Stimulated activated CD8-positive, alpha-beta memory T cell treated with anti-CD3 and anti-CD28 coated beads, Interleukin-12 subunit alpha, Interleukin-12 subunit beta, amount 100 ng/mL, for 24 hours (primary cell): ENCODE measurements around the gene DHRS1.
"Not testable (repeated sequence)": the region's sequence is repeated elsewhere in the genome, so short reads cannot be mapped to it uniquely, and the experiment has no call there.

Experiments
- DNase-seq: peaks from one replicate; pipeline ENCODE4 v3.0.0-alpha.2; 2020; ENCODE audit errors: extremely low read depth

The DHRS1 gene

DNA sequence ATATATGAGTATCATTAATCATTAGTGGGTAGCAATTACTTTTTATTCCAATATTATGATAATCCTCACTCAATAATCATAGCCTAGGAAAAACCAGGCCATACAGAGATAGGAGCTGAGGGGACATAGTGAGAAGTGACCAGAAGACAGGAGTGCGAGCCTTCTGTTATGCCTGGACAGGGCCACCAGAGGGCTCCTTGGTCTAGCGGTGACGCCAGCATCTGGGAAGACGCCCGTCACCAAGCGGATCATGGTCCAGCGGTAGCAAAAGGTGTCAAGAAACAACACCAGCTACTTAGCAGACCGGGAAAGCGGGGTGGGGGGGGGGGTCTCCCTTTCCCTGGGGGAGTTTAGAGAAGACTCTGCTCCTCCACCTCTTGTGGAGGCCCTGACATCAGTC, 28.3 kb upstream of the DHRS1 start:
- not testable (repeated sequence) for DNase-seq

DNA sequence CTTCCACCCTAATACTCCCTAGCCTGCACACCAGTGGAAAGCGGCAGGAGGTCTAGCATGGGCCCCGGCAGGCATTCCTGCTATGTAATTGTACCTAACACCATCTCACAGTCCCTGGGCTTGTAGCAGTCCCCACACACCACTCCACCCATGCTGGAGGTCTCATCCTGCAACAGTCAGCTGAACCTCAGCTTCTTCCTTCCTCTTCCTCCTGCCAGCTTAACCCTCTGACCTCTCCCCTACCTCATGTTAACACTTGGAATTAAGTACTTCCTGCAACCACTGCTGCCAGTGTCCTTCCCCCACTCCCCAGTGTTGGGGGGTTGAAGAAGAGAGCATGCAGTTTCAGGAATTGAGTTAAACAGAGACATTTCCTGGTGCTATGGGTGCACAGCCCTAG, 27.7 kb upstream of the DHRS1 start:
- DNase-seq, result no peak

- DNase-seq, result no peak
Measured at GRCh38 chr14:24325963-24326362, 26.4 kb upstream of the DHRS1 start.

GRCh38 chr14:24325041-24325530, 25.5 kb upstream of the DHRS1 start:
- no peak for DNase-seq

- no peak for DNase-seq
Measured at GRCh38 chr14:24324024-24324423, 24.4 kb upstream of the DHRS1 start.

DNA sequence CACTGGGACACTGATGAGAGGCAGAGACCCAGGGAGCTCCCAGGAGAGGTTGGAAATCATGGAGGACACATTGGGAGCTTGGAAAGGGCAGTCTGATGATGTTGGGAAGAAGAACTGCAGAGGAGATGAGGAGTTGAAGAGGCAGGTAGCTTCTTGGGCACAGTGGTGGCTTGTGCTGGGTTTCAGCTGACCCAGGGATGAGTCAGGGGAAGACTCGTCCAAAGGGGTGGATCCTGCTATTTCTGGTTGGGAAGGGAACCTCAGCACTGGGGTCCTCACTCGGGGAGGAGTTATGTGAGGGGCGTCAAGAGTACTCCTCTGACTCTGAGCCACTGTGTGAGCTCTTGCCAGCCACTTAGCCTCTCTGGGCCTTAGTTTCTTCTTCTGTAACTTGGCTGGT, 23.8 kb upstream of the DHRS1 start:
- no peak for DNase-seq

GRCh38 chr14:24322672-24323071, 23.1 kb upstream of the DHRS1 start:
- no peak for DNase-seq

GRCh38 chr14:24321212-24321975, 21.8 kb upstream of the DHRS1 start:
- DNase-seq, result no peak

- no peak for DNase-seq
Measured at GRCh38 chr14:24317141-24317928, 17.8 kb upstream of the DHRS1 start.

DNA sequence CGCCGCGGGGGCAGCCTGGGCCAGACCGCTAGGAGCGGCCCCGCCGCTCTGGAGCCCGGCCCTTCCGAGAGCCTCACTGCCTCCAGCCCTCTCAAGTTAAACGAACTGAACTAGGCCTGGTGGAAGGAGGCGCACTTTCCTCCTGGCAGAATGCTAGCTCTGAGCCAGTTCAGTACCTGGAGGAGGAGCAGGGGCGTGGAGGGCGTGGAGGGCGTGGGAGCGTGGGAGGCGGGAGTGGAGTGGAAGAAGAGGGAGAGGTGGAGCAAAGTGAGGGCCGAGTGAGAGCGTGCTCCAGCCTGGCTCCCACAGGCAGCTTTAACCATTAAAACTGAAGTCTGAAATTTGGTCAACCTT, 17.0 kb upstream of the DHRS1 start:
- DNase-seq, result no peak

DNA sequence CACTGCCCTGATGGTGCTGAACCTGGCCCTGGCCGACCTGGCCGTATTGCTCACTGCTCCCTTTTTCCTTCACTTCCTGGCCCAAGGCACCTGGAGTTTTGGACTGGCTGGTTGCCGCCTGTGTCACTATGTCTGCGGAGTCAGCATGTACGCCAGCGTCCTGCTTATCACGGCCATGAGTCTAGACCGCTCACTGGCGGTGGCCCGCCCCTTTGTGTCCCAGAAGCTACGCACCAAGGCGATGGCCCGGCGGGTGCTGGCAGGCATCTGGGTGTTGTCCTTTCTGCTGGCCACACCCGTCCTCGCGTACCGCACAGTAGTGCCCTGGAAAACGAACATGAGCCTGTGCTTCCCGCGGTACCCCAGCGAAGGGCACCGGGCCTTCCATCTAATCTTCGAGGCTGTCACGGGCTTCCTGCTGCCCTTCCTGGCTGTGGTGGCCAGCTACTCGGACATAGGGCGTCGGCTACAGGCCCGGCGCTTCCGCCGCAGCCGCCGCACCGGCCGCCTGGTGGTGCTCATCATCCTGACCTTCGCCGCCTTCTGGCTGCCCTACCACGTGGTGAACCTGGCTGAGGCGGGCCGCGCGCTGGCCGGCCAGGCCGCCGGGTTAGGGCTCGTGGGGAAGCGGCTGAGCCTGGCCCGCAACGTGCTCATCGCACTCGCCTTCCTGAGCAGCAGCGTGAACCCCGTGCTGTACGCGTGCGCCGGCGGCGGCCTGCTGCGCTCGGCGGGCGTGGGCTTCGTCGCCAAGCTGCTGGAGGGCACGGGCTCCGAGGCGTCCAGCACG, 16.4 kb upstream of the DHRS1 start:
- no peak for DNase-seq

DNA sequence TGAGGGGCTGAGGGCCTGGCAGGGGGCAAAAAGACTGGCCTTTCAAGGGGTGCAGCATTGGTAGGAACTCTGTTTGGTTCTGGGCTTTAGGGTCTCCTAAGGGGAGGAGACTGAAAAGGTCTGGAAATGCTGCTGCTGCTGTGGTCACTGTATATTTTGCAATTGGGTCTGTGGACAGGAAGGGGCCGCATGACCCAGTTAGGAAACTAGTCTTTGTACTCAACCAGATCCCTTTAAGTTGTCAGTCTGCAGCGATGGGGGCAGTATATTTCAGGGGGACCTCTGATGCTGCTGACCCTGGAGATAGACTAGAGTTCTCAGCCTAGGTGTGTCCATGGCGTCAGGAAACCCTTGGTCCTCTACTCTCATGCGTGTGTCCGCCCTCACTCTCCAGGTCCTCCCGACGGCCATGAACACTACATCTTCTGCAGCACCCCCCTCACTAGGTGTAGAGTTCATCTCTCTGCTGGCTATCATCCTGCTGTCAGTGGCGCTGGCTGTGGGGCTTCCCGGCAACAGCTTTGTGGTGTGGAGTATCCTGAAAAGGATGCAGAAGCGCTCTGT, 15.7 kb upstream of the DHRS1 start:
- DNase-seq, result no peak

DNA sequence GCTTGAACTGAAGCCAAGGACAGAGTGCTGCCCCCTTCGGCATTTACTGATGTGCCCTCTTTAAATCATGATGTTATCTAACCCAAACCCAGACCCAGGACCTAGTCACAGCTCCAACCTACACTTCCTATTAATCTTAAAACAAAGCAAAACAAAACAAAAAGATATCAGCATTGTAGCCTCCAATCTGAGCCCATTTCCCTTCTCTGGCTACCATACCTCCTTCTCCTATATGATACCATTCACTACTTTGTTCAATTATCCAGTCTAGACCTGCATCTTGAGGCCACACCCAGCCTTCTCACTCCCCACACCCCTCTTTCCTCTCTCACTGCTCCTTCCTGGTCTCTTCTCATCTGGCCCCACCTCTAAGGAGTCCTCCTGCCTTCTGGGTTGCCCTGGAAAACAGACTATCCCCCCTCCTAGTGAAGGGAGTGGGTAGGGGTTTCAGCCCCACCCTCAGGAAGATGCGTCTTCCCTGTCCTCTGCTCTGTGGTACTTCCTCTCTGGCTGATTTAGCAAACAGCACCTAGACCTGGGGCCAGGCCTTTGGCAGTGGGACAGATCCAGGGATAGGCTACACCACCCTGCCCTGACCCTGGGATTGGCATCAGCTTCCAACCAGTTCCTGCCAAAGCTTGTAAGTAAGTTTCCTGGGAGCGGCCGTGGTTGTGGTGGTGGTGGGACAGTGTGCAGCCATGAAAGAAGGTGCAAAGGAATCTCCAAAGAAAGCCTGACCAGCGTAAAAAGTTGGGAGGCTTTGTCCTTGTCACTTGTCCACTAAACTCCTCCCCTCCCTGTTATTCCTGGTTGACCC, 15.0 kb upstream of the DHRS1 start:
- DNase-seq, result no peak

GRCh38 chr14:24313913-24314312, 14.3 kb upstream of the DHRS1 start:
- no peak for DNase-seq

DNA sequence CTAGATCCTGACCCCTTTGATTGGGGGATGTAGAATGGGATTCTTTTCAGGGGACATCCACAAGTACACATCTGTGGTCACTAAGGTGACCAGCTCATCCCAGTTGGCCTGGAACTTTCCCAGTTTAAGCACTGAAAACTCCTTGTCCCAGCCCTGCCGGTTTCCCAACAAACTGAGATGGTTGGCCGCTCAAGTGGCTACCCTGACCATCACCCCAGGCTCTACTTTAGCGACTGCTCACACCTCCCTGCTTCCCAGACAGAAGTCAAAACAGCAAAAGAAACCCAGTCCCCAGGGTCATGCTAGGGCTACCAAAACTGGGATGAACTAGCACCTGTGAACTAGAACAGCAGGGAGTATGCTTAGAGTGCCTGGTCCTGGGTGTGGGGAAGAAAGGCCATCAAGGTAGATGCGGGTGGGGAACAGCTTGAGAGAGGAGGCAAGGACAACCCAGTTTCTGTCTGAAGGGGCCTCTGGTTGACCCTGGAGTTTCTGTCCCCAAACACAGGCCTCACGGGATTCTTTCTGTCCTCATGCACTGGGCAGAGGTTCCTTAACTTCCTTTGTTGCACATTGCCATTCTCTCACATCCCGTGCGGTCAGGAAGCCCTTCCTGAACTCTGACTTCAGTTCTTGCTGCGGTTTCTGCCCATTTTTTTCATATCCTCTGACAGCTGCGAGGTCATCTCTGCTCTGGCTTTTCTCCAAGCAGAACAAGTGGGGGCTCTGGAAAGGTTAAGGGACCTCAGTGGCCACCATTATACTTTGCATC, 13.3 kb upstream of the DHRS1 start:
- DNase-seq, result no peak

- DNase-seq, result no peak
Measured at GRCh38 chr14:24311837-24312615, 12.4 kb upstream of the DHRS1 start.

DNA sequence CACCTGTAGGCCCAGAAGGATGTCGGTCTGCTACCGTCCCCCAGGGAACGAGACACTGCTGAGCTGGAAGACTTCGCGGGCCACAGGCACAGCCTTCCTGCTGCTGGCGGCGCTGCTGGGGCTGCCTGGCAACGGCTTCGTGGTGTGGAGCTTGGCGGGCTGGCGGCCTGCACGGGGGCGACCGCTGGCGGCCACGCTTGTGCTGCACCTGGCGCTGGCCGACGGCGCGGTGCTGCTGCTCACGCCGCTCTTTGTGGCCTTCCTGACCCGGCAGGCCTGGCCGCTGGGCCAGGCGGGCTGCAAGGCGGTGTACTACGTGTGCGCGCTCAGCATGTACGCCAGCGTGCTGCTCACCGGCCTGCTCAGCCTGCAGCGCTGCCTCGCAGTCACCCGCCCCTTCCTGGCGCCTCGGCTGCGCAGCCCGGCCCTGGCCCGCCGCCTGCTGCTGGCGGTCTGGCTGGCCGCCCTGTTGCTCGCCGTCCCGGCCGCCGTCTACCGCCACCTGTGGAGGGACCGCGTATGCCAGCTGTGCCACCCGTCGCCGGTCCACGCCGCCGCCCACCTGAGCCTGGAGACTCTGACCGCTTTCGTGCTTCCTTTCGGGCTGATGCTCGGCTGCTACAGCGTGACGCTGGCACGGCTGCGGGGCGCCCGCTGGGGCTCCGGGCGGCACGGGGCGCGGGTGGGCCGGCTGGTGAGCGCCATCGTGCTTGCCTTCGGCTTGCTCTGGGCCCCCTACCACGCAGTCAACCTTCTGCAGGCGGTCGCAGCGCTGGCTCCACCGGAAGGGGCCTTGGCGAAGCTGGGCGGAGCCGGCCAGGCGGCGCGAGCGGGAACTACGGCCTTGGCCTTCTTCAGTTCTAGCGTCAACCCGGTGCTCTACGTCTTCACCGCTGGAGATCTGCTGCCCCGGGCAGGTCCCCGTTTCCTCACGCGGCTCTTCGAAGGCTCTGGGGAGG, 11.3 kb upstream of the DHRS1 start, which contains the start of gene LTB4R:
Gene LTB4R, plus strand, starts transcription at position 857 of the 959 bp plus-strand sequence. CDS start 4,150 bp downstream, outside the sequence.
- DNase-seq, result no peak

DNA sequence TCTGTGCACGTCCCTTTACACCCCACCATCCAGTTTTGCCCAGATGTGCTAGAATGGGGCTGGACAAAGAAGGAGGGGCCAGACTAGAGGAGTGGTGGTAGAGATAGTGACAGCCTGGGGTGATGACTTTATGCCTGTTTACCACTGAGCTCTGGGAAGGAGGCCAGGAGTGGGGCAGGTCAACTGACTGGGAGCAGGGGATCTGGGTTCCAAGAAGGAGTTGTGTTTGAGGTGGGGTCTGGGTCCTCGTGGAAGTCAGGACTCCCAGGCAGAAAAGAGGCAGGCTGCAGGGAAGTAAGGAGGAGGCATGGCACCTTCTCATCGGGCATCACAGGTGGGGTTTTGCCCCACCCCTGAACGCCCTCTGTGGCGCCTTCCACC, 10.7 kb upstream of the DHRS1 start:
- DNase-seq, result no peak
